ENCODE data around the gene FN1.

The FN1 gene

DNA sequence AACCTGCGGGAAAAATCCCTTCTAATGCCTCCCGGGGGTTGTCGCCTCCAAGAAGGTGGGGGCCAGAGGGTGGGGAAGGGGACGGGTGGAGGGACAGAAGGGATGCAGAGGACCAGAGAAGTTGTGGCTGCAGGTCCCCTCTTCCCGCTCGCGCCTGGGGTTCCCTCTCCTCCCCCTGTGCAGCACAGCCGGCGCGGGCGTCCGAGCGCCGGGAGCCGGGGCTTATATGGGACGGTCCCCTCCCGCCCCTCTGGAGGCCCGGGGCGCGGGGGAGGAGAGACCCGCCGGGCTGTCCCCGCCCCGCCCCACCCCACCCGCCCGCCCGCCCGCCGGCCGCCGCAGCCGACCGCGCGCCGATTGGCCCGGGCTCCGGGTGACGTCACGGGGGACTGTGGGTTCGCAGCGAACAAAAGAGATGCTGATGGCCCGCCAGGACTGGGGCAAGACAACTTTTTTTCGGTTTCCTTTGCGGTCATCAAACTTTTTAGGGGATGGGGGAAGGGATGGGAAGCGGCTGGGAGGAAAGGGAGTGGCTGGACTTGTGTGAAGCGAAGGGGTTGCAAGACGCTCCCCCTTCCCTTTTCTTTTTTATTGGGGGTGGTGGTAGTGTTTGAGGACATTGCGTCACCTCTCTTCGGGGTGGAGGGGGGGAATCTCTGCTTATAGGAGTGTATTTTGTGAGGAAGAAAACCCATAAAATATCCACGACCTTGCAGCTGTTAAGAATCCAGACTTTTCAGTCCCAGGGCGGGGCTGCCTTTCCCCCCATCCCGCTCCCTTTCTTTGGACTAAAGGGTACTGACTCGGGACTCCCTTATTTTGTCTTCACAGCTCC lies at the start of gene FN1:
TSS of gene FN1 (minus strand) at position 199 of the 835 bp plus-strand sequence. CDS start 266 bp downstream, outside the sequence.
- DNase-seq (ENCODE audit: low read depth in 2 of 2, low spot score in 1 of 2) = peak; percentile 21 to 31

DNA sequence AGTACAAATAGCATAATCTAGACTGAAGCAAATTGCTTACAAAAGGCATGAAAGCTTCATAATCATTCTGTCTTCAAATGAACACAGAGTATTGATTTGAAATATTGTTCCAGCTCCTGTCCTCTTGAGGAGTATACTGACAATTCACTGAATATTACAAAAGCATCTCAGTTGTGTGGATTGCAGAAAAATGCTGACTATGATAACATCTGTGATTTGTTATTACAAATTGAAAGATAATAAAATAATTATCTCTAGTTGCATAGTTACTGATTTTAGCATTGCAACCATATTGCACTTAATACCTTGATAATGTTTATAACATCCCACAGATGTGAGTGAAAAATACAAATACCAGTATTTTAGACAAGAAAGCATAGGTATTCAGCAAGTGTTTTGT lies 49.2 kb upstream of the FN1 start:
- DNase-seq (ENCODE audit: low read depth in 2 of 2, low spot score in 1 of 2) = no peak

DNA sequence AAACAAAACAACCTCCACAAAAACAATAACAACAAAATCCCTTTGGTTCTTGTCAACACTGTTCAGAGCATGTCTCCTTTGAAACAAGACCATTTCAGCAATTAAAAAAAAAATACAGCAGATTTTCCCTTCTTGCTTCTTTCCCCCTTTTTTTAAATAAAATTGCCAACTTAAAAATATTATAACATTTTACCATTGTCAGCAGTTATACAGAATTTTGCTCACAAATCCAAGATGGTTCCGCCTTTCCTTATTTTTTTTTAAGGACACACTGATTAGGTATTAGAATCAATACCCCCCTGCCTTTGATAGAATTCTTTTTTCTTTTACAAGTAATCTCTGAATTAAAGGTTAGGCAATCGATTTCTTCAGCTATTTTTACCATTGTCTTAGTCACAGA lies 48.7 kb upstream of the FN1 start:
- no peak for DNase-seq (ENCODE audit: low read depth in 2 of 2, low spot score in 1 of 2)

DNA sequence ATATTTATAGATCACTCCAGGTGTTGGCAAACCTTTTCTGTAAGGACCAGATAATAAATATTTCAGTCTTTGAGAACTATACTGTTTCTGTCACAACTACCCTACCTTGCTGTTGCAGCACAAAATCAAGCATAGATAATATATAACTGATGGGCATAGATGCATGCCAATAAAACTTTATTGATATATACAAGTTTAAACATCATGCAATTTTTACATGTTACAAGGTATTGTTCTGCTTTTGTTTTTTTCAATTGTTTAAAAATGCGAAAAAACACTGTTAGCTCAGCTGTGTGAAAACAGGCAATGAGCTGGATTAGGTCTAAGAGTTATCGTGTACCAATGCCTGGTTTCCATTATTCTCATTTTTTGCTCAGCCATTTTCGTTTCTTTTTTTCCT lies 47.6 kb upstream of the FN1 start:
- DNase-seq (ENCODE audit: low read depth in 2 of 2, low spot score in 1 of 2) = no peak

DNA sequence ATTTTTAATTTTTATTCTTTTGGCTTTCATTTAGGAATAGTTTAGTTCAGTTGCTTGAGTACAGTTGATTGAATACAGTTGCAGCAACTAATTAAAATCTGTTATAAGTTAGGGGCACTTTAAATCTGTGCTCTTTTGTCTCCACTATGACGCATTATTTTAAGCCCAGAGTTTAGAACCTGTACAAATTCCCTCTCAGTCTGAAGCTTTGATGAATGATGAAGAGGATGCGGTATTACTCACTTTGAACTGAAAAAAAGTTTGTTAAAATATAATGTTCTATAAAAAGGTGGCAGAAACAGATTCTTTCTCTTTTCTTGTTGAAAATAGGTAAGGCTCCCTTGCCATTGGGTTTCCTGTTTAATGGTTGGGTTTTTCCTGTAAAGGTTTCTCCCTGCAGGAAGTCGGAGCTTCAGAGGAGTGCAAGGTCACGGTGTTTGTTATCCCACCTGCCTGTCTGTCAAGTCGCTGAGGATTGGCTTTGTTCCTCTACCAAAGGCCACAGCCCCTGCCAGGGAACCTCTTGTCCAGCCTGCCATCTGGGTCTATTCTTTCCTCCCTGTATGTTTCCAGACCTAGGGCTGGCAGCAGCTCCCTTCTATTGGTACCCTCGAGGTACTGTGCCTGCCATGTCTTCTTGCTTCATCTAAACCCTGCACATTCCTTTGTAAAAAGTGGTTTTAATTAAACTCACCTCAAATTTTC lies 43.8 kb upstream of the FN1 start:
- DNase-seq (ENCODE audit: low read depth in 2 of 2, low spot score in 1 of 2) = no peak

DNA sequence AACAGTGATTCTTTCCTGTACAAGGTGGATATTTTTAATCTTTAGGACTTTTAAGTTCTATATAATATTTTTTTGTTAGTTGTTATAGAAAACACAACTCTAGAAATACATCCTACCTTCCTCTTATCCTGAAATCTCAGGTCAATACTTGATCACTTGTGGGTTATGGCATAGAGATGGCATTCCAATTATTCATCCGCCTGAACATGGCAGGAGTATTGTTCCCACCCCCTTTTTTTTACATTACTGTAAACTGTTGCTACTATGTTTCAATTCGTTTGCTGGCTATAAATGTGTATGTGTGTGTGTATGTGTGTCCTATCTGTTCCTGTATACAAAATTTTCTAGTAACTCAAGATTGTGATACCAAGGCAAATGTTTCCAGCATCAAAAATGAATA lies 43.3 kb upstream of the FN1 start:
- no peak for DNase-seq (ENCODE audit: low read depth in 2 of 2, low spot score in 1 of 2)

DNA sequence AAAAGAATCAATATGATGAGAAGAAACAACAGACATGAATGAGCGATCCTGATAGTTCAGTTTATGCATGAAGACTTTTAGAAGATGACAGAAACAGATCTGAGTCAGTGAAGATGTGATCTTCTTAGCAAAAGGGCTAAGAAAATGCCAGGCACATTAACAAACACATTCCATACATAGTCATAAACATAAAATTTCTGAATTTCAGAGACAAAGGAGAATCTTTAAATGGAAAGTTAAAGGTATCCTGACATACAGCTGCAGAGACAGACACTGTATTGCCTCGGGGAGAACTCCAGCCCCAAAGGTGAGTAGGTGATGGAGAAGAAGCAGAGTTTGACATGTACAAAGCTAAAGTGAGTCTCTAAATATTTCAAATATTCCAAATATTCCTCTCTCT lies 40.6 kb upstream of the FN1 start:
- no peak for DNase-seq (ENCODE audit: low read depth in 2 of 2, low spot score in 1 of 2)

DNA sequence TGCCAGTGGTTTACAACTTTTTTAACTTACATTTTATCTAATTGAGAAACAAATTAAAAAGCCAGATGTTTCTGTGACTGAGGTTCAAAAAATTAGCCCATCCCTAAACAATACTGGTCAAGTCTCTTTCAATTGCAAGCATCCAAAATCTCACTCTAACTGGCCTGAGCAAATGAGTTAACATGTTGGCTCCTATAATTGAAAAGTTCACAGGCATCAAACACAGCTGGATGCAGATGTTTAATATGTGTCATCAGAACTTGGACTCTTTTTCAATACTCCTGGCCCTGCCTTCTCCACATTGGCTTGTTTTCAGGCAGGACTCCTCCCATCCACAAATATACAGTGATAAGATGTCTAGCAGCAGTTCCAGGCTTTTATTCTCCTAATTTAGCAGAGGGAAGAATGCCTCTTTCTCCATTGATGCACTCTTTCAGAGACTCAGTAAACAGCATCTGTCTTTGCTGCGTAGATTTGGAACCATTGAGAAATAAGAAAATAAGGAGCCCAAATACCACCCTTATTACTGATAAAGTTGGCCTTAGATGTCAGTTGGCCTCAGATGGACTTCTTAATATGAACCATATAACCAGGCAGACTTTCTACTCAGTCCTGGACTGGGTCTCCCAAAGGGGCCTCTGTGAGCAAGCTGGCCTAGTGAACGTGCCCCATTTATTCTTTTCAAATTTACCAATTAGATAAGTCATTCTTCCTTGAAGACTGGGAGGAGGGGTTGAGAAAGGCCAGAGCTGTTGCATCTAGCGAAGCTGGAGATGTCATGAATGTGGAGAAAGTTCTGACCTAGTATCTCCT lies 30.4 kb upstream of the FN1 start:
- DNase-seq (ENCODE audit: low read depth in 2 of 2, low spot score in 1 of 2) = no peak

DNA sequence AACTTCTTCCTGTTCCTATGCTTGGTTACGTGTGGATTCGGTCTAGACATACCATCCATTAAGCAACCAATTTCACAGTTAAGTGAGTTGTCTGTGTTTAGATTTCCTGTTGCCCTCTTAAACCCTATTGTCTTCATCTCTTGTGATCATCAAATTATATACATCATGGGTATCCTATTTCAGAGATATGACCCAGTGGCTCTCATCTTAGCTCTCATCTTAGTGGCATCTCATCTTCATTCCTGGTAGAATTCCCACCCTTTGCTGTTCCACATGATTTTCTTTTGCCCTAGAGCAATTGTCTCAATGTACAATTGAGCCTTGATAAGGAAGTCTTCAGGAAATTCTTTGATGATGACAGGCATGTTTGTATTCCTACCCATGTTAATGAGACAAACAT lies 29.4 kb upstream of the FN1 start:
- DNase-seq (ENCODE audit: low read depth in 2 of 2, low spot score in 1 of 2) = no peak

DNA sequence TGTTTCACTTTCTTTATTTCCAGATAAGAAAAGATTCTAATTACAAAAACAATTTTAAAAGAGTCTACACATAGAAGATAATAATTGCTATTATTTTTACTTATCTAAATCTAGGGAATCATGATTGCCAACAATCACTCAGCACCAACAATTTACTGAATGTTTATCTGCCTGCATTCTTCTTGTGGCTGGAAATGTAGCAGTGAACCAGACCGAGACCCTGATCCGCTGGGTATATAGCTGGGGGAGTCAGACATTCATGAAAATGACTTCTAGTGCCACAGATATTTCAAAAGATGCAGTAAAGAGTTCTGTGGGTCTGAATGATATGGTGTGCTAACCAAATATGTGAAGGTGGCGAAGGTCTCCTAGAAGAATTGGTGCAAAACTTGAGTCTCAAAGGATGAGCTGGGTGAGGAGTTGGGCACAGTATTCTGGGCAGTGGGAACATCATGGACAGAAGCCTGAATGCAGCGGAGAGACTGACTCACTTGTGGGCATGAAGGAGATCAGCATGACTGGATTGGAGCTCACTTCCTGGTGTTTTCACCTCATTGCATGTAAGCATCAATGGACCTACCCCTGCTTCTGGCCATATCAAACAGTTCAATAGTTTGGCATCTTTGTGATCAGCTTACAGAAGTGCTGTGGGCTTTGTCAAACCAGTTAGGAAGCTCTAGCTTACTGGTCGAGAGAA lies 26.1 kb upstream of the FN1 start:
- no peak for DNase-seq (ENCODE audit: low read depth in 2 of 2, low spot score in 1 of 2)

DNA sequence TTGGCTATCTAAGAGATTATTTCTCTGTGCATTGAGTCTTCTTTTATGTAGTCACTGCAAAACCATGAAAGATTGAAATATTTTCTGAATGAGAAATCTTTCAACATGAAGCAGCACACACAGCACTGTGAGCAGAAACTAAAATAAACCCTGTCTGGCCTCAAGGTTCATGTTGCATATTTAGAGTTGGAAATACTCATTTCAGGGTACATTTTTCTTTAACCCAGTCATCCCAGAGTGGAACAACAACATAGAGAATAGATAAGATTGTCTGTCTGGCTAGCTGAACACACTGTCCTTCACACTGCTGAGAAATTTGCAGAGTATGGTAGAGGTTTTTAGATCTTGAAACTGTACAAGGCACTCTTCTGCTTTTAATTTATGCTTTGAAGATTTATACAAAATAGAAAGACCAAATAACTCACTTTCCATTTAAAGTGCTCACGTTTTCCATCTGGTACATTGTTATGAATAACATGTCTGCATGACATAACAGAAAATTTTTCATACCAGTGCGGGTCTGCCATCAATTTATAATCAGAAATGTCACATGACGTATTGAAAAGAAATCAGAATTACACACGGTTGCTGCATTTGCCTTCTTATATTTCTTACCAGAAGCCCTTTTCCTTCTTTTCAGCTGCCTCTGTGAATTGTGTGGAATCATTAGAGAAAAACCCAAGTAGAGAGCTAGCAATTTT lies 25.0 kb upstream of the FN1 start:
- no peak for DNase-seq (ENCODE audit: low read depth in 2 of 2, low spot score in 1 of 2)

DNA sequence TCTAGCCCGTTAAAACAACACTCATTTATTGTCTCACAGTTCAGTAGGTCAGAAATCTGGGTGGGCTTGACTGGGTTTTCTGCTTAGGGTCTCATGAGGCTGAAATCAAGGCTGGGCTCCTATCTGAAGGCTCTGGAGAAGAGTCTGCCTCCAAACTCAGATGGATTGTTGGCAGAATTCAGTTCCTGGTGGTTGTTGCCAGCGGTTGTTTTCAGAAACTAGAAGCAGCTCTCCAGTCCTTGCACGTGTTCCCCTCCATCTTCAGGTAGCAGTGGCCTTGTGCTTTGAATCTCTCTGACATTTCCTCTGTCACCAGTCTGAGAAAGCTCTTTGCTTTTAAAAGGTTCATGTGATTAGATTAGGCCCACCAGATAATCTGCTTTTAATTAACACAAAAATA lies 20.1 kb upstream of the FN1 start:
- no peak for DNase-seq (ENCODE audit: low read depth in 2 of 2, low spot score in 1 of 2)

DNA sequence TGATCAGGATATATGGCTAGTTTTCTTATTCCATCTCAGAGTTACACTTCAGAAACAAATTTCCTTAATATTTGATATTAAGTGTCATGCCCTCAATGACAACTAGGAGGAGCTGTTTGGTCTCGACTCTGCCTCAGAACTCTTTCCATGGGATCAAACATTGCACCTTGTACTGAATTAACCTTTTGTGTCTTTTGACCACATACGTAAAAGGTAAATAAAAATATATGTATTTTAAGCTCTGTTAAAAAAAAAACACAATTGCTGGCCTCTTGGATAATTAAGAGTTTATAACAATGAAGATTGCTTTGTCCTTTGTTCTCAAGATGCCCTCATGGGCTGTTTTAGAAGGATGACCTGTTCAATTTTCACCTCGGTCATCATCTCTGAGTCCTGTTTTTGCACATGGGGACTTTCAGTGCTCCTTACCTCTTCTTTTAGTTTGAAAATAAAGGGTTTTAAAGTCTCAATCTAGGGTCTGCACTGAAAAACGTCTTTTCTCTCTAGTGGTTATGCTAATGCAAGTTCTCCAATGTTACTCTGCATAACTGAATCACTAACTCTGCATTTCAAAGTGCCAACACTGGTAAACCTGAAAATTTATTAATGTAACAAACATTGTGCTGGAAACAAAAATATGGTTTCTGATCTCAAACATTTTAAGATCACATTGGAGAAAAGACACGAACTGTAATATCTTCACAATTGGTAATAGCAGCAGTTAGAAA lies 18.8 kb upstream of the FN1 start:
- DNase-seq (ENCODE audit: low read depth in 2 of 2, low spot score in 1 of 2) = no peak

DNA sequence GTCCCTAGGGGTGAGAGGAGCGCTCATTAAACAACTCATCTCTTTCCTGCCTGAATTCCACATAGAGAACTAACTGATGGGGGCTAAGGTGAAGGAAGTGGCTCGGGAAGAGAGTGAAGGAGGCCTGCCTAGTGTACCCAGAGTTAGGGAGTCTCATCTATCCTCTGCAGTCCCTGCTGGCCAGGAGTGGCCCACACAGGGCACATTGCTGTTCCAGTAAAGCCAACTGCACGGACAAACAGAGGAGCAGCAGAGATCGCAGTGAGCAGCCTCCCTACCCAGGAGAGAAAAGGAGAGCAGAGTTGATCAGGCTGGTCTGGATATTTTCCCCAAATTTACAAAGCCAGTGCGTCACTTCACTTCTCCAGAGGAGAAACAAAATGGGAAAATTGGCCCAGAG lies 16.9 kb upstream of the FN1 start:
- no peak for DNase-seq (ENCODE audit: low read depth in 2 of 2, low spot score in 1 of 2)

DNA sequence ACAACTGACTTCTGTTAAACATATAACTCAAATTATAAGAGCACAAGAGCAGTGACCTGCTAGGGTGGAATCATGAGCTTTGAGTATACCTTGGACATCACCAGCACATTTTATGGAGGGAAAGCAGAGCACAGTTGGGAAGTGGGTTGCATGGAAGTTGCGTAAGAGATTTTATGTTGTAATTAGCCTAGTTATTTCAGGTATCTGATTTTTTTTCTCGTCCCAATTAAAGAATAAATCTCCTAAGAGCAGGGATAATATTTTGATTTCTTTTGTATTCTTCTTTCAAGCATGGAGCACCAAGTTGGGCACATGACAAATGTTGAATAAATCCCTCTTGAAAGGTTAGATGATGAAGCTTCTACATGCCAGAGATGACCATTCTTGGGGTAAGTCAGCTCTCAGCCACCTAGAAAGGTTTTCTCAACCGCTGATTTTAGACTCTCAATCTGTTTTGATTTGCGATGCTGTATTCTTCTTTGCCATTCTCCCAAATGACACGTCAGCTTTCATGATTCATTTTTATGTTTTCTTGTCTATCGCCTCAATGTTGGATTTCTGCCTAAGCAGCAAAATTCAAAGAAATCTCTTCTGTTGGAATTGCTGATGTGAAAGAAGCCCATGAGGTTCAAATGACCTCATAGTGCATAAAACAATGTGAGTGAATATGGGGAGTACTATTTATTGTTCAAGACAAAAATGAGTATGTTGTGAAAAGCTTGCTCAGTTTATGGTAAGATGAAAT lies 15.3 kb upstream of the FN1 start:
- no peak for DNase-seq (ENCODE audit: low read depth in 2 of 2, low spot score in 1 of 2)

DNA sequence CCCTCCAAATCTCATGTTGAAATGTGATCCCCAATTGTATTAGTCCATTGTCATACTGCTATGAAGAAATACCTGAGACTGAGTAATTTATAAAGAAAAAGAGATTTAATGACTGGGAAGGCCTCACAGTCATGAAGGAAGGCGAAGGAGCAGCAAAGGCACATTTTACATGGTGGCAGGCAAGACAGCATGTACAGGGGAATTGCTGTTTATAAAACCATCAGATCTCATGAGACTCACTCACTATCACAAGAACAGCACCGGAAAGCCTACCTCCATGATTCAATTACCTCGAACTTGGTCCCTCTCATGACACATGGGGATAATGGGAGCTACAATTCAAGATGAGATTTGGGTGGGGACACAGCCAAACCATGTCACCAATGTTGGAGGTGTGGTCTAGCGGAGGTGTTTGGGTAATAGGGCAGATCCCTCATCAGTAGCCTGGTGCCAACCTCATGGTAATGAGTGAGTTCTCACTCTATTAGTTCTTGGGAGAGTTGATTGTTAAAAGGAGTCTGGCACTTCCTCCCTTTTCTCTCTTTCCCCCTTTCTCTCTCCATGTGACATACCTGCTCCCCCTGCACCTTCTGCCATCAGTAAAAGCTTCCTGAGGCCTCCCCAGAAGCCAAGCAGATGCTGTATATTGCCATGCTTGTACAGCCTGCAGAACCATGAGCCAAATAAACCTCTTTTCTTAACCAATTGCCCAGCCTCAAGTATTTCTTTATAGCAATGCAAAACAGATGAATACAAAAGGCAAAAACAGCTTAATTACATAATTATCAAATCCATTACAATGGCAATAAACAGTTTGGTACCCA lies 14.5 kb upstream of the FN1 start:
- no peak for DNase-seq (ENCODE audit: low read depth in 2 of 2, low spot score in 1 of 2)

DNA sequence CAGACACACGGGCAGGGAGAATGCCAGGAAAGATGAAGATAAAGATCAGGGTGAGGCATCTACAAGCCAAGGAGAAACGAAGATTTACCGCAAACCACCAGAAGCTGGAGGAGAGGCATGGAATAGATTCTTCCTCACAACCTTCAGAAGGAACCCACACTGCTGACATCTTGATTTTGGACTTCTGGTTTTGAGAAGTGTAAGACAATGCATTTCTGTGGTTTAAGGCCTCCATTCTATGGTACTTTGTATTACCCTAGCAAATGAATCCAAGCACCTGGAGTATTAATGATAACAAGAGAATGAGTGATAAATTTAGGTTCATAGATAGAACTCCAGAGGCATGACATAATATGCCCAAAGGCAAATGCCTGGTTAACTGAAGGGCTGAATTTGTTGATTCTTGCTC lies 11.8 kb upstream of the FN1 start:
- no peak for DNase-seq (ENCODE audit: low read depth in 2 of 2, low spot score in 1 of 2)

DNA sequence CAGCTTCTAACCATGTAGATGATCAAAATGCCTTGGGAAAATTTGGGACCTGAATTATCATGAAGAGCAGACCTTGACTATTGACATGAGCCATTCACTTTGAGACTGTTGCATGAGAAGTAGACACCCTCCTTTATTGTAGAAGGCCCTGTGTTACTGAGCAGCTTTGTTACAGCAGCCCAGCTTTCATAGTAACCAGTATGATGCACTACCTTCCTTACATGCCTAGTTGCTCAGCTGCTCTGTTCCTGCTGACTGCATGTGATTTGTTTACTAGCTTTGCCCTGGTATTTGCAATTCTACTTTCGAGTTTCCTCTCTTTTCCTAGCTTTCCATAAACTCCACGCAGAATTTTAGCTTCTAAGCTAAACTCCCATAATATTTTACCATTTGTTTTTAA lies 11.2 kb upstream of the FN1 start:
- DNase-seq (ENCODE audit: low read depth in 2 of 2, low spot score in 1 of 2) = no peak
